22Rv1 (cell line): ENCODE measurements around the gene ALLC.

Source experiments
- ZFX ChIP-seq: fragments of 450-650 bp; IDR thresholded peaks from 2 replicates; pipeline ENCODE4 v1.6.1; 2017; ENCODE audit warnings: antibody characterized with exemption, borderline replicate concordance
- TF ChIP-seq, protein P1 (sequence below): fragments of 450-650 bp; IDR thresholded peaks from 2 replicates; pipeline ENCODE4 v1.5.1; 2017; ENCODE audit warnings: mild to moderate bottlenecking

DNA sequence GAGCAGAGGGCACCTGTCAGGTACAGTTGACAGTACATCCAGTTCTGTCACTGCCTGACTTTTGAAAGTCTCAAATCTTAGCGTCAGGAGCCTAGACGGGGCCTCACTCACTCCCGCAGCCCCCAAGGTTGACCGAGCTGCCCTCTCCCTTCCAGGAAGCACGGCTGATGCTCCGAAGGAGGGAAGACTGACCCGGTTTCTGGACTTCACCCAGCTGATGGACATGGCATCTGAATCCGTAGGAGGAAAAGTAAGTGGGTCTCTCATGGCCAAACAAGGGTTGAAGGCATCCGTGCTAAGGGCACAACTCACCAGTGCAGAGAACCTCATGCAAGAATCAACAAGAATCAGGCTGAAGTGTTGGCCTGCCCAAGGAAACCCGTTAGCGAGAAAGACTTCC lies 12.9 kb downstream of the ALLC start:
- TF ChIP-seq, protein P1, sequence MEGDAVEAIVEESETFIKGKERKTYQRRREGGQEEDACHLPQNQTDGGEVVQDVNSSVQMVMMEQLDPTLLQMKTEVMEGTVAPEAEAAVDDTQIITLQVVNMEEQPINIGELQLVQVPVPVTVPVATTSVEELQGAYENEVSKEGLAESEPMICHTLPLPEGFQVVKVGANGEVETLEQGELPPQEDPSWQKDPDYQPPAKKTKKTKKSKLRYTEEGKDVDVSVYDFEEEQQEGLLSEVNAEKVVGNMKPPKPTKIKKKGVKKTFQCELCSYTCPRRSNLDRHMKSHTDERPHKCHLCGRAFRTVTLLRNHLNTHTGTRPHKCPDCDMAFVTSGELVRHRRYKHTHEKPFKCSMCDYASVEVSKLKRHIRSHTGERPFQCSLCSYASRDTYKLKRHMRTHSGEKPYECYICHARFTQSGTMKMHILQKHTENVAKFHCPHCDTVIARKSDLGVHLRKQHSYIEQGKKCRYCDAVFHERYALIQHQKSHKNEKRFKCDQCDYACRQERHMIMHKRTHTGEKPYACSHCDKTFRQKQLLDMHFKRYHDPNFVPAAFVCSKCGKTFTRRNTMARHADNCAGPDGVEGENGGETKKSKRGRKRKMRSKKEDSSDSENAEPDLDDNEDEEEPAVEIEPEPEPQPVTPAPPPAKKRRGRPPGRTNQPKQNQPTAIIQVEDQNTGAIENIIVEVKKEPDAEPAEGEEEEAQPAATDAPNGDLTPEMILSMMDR, result no peak
- TF ChIP-seq ZFX, result no peak
